ENCODE measurements around the gene TBC1D23.
"Not testable (repeated sequence)": the region's sequence is repeated elsewhere in the genome, so short reads cannot be mapped to it uniquely, and the experiment has no call there.

The TBC1D23 gene

DNA sequence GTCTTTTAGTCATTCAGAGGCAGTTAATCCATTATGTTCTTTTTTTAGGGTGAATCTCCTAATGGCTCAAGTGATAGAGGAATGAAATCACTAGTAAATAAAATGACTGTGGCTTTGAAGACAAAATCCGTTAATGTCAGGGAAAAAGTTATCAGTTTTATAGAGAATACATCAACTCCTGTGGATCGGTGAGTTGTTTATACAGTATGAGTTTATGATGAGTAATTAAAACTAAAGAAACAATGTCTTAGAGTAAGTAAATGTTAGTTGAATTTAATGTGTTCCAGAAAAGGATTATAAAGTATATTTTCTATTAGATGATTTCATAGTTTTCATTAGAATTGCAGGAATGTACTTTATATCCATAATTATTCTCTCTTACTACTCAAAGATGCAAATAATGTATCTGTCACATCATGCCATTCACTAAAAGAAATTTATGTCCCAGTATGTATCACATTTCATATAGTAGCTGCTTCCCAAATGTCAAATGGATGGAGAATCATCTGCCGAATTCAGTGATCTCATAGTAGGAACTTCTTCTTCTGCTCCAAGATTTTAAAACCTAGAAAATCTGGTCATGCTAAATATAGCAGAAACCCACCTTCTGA is 49.7 kb downstream of the TBC1D23 start:
- DNase-seq: no peak

DNA sequence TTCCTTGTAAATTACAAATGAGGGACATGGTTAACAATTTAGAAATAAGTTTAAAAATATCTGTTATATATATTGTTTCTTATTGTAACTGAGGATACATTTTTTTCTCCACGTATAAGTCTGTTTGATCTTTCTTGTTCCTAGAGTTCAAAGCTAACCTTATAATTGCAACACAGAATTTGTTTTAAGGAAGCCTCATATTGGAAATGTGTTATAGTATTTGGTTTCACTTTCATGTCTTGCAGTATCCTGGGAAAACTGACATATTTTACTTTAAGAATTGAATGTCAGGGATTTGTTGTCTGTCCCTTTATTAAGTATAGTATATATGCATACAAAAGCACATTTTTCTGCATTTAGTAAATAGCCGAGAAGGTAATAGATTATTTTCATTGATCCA is 50.2 kb downstream of the TBC1D23 start:
- DNase-seq: no peak

DNA sequence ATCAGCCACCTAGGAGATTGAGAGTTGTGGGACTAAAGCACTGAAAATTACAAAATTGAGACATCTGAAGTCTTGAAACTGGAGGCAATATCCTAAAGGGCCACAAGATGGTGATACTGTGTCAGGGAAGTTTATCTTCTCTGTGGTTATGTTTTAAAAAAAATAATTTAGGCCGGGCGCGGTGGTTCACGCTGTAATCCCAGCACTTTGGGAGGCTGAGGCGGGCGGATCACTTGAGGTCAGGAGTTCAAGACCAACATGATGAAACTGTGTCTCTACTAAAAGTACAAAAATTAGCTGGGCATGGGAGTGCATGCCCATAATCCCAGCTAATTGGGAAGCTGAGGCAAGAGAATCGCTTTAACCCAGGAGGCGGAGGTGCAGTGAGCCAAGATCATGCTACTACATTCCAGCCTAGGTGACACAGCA is 55.9 kb downstream of the TBC1D23 start:
- DNase-seq: peak; percentile 42

DNA sequence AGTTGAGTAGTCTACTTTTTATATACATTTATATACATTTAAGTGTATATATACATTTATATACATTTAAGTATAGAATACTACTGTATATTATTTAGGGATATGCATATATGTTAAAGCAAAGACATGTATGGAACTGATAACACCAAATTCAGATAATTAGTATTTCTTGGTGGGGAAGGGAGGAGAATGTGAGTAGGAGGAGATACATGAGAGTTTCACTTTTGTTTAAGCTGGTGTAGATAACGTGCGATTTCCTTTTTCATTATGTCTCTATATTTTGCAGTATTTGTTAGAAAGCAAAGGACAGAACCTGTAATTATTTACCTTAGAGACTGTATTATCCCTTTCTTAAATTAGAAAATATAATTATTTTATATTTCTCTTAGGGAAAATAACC is 57.1 kb downstream of the TBC1D23 start:
- no peak for DNase-seq

DNA sequence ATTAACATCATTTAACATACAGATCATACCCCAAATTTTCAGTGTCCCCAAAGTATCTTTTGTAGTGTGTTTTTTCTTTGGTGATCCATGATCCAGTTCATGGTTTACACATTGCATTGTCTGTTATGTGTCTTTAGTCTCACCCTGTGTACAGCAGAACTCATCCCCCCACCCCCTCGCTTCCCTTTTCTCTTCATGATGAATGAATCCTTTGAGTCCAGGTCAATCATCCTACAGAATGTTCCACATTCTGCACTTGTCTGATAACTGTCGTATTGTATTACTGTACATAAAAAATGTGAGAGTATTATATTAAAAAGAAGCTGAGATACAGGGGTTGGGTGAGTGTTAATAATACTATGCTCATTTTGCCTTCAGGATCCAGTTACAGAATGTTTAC is 59.2 kb downstream of the TBC1D23 start:
- DNase-seq: no peak

DNA sequence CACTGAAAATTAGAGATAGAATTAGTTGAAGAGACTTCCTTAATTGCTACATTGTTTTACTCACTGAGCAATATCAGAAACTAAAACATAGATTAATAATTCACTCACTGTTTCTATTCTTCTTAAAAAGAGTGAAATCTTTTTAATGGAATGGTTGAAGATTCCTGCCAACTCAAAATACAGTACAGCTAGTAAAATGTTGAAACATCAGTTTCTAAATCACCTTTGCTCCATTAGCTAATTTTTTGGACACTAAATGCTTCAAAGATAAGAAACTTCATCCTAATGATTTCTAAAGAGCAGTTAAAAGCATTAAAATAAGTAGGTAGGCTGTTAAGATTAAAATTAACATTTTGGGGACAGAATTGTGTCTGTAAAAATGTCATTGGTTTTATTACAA is 63.3 kb downstream of the TBC1D23 start:
- no peak for DNase-seq

DNA sequence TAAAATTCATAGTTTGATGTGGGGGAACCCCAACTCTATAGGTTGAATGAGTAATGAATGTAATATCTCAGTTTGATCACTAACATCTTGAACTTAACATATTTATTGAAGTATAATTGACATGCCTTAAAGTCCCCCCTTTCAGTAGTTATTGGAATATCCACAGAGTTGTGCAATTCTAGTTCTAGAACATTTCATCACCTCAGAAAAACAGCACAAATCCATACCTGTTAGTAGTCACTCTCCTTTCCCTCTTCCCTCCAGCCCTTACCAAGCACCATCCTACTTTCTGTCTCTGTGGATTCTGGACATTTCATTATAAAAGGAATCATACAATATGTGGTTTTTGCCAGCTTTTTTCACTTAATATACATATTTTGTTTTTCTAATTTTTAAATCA is 65.0 kb downstream of the TBC1D23 start:
- no peak for DNase-seq

DNA sequence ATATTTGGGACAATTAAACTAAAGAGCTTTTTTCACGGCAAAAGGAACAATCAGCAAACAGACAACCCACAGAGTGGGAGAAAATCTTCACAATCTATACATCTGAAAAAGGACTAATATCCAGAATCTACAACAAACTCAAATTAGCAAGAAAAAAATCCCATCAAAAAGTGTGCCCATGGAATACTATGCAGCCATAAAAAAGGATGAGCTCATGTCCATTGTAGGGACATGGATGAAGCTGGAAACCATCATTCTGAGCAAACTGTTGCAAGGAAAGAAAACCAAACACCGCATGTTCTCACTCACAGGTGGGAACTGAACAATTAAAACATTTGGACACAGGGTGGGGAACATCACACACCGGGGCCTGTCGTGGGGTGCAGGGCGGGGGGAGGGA is 66.6 kb downstream of the TBC1D23 start:
- not testable (repeated sequence) for DNase-seq

DNA sequence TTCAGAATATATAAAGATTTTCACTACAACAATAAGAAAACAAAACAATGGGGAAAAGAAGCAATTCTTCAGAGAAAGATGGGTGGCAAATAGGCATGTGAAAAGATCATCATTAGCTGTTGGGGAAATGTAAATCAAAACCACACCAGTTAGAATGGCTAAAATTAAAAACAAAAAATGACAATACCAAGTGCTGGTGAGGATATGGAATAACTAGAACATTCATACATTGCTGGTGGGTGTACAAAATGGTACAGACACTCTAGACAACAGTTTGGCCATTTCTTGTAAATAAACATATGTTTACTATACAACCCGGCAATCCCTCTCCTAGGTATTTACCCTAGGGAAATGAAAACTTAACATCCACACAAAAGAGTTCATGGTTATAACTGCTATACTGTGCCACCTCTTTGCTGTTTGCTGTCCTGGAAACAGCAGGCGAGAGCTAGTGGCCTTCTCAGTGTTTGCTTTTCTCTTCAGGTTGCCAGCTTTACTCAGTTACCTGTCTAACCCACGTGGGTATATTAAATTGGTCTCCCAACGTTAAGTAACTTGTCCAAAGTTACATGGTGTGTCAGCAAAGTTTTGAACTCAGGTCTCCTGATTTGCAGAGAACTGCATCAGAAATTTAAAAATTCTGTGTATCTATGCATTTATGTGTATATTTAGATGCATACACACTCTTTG is 69.2 kb downstream of the TBC1D23 start:
- no peak for DNase-seq

DNA sequence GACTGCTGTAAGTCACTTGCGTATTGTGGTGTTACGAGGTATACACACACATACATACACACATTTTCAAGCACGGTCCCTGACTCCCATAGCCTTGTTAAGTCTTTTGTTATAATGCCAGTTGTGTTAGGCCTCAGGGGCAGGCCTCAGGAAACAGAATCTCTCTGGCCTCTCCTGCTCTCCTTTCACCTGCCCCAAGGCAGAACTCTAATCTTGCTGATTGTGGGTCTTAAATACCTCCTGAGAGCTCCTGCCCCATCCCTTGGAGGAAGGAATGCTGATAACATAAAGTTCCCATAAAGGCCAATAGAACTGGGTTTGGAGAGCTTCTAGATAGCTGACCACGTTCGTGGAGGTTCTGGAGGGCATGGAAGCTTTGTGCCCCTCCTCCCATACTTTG is 69.9 kb downstream of the TBC1D23 start:
- DNase-seq: no peak

DNA sequence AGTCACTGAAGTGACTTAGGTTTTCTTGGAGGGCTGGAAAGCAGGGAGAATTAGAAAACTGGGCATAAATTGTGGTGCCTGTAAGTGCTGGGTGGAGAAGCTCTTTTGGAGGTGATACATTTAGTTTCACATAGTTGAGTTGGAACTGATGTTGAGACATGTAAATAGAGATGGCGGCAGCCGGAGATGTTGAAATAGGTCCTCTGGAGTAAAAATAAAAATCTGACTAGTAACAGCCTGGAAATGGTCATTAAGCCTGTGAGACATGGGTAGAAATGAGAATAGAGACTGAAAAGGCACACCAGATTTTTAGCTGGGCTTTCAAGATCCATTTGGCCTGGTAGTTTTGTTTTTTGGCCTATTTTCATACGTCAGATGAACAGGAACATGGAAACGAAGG is 70.9 kb downstream of the TBC1D23 start:
- no peak for DNase-seq

DNA sequence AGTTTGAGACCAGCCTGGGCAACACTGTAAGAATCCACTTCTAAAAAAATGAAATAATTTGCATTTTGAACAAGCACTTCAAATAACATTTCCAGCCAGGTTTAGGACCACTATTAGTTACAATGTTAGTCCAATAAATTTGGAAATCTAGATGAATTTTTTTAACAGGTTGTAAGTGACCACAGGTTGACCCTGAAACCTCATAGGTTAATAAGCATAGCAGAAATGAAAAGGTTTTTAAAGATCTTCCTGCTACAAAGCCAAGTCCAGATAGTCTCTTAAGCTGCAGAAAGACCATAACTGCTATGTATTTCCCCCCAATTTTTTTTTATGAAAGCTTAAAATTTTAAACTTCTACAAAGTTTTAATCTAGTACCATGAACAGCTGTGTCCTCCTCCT is 72.3 kb downstream of the TBC1D23 start:
- DNase-seq: no peak

DNA sequence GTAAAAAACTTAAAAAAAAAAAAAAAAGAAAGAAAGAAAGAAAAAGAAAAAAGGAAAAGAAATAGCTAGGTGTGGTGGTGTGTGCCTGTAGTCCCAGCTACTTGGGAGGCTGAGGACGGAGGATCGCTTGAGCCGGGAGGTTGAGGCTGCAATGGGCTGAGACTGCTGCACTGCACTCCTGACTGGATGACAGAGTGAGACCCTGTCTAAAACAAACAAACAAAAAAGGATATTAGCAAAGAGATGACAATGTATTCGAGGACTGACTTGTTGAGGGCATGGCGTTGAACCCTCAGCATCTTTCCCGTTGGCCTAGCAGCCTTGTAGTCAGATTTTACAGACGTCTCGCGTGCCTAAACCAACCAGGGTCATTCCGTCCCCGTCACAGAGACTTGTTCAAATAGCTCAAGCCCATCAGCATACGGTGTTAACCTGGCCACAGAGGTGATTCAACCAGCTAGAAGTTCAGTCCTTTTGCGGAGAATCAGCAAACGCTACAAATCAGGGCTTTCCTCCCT is 73.2 kb downstream of the TBC1D23 start:
- no peak for DNase-seq

DNA sequence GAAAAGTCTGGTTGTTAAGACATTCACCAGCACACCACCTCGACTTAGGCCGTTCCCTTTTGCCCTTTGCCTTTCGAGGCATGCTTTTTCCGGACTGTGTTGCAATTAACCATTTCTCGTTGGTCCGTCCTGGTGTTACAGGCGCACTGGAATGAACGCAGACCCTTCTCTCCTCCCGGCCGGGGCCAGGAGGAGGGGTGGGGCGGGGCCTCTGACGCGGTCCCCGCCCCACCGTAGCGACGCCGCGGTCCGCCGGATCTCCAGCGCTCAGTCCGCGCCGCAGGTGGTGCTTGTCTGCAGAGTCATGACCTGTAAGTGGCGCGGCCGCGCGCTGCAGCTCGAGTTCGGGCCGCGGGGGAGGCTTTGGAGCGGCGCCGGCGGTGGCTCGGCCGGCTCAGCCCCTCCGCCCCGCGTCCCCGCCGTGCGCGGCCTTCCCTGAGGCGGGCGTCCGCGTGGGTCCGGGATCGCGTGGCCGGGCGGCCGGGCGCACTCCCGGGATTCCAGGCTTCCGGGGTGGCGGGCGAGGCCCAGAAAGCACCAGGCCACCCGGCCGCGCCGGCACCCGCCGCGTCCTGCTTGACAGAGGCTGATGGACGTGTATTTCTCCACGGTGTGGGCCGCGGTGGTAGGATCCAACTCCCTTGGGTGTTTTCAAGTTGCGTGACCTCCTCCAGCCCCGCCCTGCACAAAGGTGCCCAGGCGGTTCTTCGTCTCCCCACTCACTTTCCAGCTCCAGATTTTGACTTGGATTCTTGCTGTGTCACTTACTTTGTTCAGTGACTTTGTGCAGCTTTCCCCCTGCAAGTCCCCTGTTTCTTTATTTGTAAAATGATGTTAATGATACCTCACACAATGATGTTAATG is 73.9 kb downstream of the TBC1D23 start, which contains the start of gene NIT2:
Gene NIT2, plus strand, starts transcription at position 270 of the 864 bp plus-strand sequence. Its CDS starts 35 bp downstream, at position 305.
- DNase-seq: peak; percentile 85

DNA sequence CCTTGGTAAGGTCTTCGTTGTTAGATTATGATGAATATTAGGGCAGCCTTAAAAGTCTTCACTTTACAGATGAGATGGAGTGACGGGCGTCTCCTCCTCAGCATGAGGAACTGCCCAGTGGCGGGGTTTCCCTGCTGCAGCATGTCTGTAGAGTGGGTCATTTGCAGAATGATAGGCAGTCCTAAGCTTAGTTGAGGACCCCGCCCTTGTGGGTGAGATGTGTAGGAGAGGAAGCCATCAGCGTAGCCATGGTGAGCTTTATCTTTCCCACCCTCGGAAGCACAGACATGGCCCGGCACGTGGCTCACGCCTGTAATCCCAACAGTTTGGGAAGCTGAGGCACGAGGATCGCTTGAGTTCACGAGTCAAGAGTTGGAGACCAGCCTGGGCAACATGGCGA is 74.6 kb downstream of the TBC1D23 start:
- peak; percentile 11 for DNase-seq

DNA sequence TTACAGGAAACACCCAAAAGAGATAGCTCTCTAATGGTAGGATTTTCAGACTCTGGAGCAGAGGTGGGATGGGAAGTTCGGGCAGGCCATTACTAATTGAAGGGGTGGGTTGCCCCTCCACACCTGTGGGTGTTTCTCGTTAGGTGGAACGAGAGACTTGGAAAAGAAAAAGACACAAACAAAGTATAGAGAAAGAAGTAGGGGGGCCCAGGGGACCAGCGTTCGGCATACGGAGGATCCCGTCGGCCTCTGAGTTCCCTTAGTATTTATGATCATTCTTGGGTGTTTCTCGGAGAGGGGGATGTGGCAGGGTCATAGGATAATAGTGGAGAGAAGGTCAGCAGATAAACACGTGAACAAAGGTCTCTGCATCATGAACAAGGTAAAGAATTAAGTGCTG is 75.4 kb downstream of the TBC1D23 start:
- DNase-seq: not testable (repeated sequence)

DNA sequence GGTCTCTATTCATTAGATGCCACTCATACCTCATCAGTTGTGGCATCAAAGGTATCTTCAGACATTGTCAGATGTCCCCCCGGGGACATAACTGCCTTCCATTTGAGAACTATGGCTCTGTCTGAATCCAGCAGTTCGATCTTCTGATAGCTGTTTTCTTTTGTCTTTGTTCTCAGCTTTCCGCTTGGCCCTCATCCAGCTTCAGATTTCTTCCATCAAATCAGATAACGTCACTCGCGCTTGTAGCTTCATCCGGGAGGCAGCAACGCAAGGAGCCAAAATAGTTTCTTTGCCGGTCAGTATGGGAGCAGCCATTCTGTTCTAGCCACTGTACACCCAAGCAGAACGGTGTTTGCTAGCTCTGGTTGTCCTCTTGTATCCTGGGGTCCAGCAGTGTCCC is 78.1 kb downstream of the TBC1D23 start:
- DNase-seq: no peak

DNA sequence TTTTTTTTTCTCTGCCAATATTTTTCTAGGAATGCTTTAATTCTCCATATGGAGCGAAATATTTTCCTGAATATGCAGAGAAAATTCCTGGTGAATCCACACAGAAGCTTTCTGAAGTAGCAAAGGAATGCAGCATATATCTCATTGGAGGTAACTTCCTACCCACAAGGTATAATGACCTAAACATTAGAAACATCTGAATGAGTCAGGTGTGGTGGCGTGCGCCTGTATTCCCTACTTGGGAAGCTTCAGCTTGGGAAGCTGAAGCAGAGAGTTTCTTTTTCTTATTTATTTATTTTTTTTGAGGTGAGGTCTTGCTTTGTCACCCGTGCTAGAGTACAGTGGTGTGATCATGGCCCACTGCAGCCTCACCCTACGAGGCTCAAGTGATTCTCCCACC is 79.0 kb downstream of the TBC1D23 start:
- DNase-seq: no peak

DNA sequence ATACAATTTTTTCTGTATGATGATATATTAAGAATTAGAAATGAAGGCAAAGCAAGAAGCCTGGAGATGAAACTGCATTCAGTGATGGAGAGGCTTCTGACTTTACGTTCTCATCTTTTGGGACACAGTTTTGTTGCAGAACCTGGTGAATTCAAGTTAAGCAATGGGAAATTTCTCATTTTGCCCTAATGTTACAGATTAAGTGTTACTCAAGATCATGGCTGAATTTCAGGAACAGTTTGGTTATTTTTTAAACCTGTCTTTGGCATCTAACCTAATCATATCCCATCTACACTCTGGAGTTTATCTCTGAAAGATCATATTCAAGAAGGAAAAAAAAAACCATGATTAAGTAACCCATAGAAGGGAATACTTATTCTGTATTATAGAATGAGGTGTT is 79.7 kb downstream of the TBC1D23 start:
- DNase-seq: no peak

DNA sequence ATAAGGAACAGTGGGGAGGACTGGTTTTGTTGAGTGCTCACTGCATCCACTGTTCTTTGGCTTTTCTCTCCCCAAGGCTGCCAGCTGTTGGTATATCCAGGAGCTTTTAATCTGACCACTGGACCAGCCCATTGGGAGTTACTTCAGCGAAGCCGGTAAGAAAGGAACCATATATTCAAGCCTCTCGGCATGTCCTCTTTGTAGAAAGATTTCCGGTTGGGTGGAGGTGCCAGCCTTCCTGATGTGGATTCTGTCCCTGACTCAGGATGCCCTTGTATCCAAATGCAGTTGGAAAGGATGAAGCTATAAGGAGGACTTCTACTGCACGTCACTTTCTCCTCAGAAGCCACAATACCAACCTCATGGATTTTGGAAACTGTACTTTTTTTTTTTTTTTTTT is 87.9 kb downstream of the TBC1D23 start:
- DNase-seq: no peak

DNA sequence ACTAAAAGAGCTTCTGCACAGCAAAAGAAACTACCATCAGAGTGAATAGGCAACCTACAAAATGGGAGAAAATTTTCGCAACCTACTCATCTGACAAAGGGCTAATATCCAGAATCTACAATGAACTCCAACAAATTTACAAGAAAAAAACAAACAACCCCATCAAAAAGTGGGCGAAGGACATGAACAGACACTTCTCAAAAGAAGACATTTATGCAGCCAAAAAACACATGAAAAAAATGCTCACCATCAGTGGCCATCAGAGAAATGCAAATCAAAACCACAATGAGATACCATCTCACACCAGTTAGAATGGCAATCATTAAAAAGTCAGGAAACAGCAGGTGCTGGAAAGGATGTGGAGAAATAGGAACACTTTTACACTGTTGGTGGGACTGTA is 91.0 kb downstream of the TBC1D23 start:
- DNase-seq: not testable (repeated sequence)

DNA sequence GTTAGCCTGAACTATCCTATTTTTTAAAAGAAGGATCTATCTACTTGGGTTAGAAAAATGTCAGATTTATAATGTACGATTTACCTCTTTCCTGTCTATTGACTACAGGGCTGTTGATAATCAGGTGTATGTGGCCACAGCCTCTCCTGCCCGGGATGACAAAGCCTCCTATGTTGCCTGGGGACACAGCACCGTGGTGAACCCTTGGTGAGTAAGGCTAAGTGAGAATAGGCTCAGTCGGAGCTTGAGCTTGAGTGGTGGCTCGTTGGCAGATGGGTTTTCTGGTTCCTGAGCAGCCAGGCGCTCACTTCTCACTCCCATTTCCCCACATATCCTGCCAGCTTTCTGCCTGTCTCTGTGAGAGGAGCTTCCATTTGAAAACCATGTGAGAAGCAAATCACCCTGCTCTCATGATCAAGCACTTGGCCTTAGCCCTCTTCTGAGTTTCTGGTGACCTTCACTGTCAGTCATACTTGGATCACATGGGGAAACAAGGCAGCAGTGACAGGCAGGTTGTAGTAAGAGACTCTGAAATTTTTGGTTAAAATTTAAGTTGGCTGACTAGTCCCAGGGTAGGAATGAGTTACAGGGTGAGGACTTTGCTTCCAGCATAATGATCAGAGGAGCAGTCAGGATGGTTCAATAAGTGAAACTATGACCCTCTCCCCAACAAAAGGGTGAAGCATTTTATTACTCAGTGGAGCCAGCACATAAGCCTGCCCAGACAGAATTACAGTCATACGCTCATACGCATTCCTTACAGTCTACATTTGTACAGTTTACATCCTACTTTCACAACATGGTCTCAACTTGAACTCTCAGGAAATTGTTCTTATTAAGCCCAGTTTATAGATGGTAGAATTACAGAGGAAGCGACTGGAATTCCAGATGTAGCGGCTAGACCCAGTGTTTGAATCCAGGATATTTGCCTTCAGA is 91.8 kb downstream of the TBC1D23 start:
- DNase-seq: no peak
